Measurements from ENCODE around the gene OR5L1.

Gene OR5L1

GRCh38 chr11:55811067-55811466 lies at the start of gene OR5L1:
TSS of gene OR5L1 (plus strand) at chr11:55811367. CDS start at chr11:55811467, 100 bp downstream.
- Mint-ChIP-seq H3K36me3 (ENCODE audit: low read depth) (no peaks in the 10 kb centered on the region), H3K4me1 (no peaks in the 10 kb centered on the region), H3K27me3 (ENCODE audit: low read depth) (no peaks in the 10 kb centered on the region), H3K4me3 (no peak within 1 kb of the TSS), H3K27ac (no peak within 1 kb of the TSS), H3K9me3 (peaks cover 39% of the 10 kb centered on the region)
- no peak for TF ChIP-seq CTCF (IDR thresholded peaks at IDR 0.05; ENCODE audit: unreplicated experiment in 3 of 3)

DNA sequence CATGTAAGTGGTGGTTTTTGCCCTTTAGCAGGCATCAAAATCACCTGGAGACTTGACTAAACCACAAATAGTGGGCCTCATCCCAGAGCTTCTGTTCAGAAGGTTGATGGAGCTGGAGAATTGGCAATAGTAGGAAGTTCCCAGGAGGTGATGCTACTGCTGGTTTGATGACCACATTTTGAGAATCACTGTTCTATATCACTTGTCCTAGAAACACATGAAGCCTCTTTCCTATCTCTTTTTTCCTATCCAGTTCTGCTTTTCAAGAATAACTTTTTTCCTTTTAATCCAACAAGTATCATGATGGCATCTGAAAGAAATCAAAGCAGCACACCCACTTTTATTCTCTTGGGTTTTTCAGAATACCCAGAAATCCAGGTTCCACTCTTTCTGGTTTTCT lies 38.0 kb upstream of the OR5L1 start, which contains the start of gene OR5D13:
Gene OR5D13 (plus strand): TSS at position 301 of the 400 bp plus-strand sequence. CDS start 0 bp downstream, at position 301.
- Mint-ChIP-seq H3K4me1 (no peaks in the 10 kb centered on the region), H3K9me3 (peaks cover 32% of the 10 kb centered on the region), H3K4me3 (no peak within 1 kb of the TSS), H3K27me3 (ENCODE audit: low read depth) (no peaks in the 10 kb centered on the region), H3K27ac (no peak within 1 kb of the TSS), H3K36me3 (ENCODE audit: low read depth) (no peaks in the 10 kb centered on the region)
- no peak for TF ChIP-seq CTCF (IDR thresholded peaks at IDR 0.05; ENCODE audit: unreplicated experiment in 3 of 3)

DNA sequence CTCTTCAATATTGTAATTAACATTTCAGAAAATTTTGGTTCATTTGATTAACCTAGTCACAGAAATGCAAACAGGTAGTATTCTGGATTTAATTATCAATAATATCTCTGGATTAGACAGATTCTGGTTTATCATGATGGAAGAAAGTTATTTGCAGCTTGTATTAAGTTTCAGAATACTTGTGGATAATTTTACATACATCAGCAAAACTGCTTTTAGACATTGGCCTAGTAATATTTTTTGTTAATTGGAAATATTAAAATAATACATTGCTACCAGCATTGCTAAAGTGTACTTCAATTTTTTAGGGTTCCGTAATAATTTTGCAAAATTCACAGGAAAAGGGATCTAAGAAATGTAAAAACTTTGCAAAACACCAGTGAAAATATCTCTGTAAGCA lies 19.6 kb upstream of the OR5L1 start:
- no peaks in the 10 kb centered on the region for H3K36me3 Mint-ChIP-seq (ENCODE audit: low read depth)
- peaks cover 3% of the 10 kb centered on the region for H3K27me3 Mint-ChIP-seq (ENCODE audit: low read depth)
- H3K4me3 Mint-ChIP-seq = no peak overlapping the region
- peaks cover 17% of the 10 kb centered on the region for H3K9me3 Mint-ChIP-seq
- no peaks in the 10 kb centered on the region for H3K4me1 Mint-ChIP-seq
- no peak overlapping the region for H3K27ac Mint-ChIP-seq
- no peak for TF ChIP-seq CTCF (IDR thresholded peaks at IDR 0.05; ENCODE audit: unreplicated experiment in 3 of 3)

DNA sequence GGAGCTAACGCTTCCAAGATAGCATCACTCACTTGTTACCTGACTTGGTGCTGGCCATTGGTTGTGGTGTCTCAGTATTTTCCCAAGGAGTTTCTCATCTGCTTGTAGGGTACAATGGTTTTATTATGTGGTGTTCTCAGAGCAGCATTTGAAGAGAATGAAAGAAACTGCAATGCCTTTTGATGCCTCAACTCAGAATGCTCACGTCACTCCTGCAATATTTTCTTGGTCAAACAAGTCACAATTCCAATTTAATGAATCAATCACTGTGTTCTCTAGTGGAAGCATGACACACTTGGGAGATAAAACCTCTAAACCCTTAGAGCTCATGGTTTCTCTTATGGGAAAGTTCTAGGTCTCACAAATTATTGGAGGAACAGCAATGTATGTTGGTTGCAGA lies 17.8 kb upstream of the OR5L1 start:
- H3K36me3 Mint-ChIP-seq (ENCODE audit: low read depth) = no peaks in the 10 kb centered on the region
- peaks cover 11% of the 10 kb centered on the region for H3K9me3 Mint-ChIP-seq
- no peak overlapping the region for H3K27ac Mint-ChIP-seq
- H3K4me3 Mint-ChIP-seq = no peak overlapping the region
- peaks cover 3% of the 10 kb centered on the region for H3K27me3 Mint-ChIP-seq (ENCODE audit: low read depth)
- no peak for TF ChIP-seq CTCF (IDR thresholded peaks at IDR 0.05; ENCODE audit: unreplicated experiment in 3 of 3)
- no peaks in the 10 kb centered on the region for H3K4me1 Mint-ChIP-seq

- Mint-ChIP-seq H3K27me3 (ENCODE audit: low read depth) (peaks cover 3% of the 10 kb centered on the region), H3K9me3 (peaks cover 26% of the 10 kb centered on the region), H3K4me3 (no peak within 1 kb of the TSS), H3K4me1 (no peaks in the 10 kb centered on the region), H3K27ac (no peak within 1 kb of the TSS), H3K36me3 (ENCODE audit: low read depth) (no peaks in the 10 kb centered on the region)
- TF ChIP-seq CTCF (IDR thresholded peaks at IDR 0.05; ENCODE audit: unreplicated experiment in 3 of 3) = no peak
These were observed 15.9 kb upstream of the OR5L1 start, which contains the start of gene OR5D14 for GRCh38 chr11:55795256-55795655. TSS of gene OR5D14 (plus strand) at chr11:55795556. CDS start at chr11:55795556, 0 bp downstream.

DNA sequence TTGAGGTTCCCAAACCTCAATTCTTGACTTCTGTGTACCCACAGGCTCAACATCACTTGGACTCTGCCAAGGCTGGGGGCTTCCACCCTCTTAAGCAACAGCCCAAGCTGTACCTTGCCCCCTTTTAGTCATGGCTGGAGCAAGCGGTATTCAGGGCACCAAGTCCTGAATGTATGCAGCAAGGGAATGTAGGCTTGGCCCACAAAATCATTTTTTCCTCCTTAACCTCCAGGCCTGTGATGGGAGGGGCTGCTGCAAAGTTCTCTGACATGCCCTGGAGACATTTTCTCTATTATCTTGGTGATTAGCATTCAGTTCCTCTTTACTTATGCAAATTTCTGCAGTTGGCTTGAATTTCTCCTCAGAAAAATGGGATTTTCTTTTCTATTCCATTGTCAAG lies 4.9 kb upstream of the OR5L1 start:
- TF ChIP-seq CTCF (IDR thresholded peaks at IDR 0.05; ENCODE audit: unreplicated experiment in 3 of 3) = no peak
- Mint-ChIP-seq H3K4me3 (no peak overlapping the region), H3K27ac (no peak overlapping the region), H3K4me1 (no peaks in the 10 kb centered on the region), H3K36me3 (ENCODE audit: low read depth) (no peaks in the 10 kb centered on the region), H3K9me3 (peaks cover 39% of the 10 kb centered on the region), H3K27me3 (ENCODE audit: low read depth) (no peaks in the 10 kb centered on the region)
